Activated B cell treated with CpG ODN at 0.5 μM for 24 hours (primary cell): ENCODE data around the gene CHMP1A. TPM values are rescaled to one million over a fixed set of nuclear protein-coding genes. Genes with fewer than 3 reads are reported as not detected.

Experiments used
- ATAC-seq: fragments of 200-7000 bp; cut with Tn5 transposase; one replicate; pipeline ENCODE4 v1.10.0; 2021; ENCODE audit warnings: low read depth, mild to moderate bottlenecking, moderate library complexity
- CTCF ChIA-PET: fragments of 350-600 bp; sonication (Branson Sonifier 250); formaldehyde crosslinking; loops from one replicate; lab custom pipeline; 2021; ENCODE audit warnings: antibody characterized with exemption; lab: Charles Lee
- POLR2A ChIA-PET: fragments of 350-600 bp; sonication (Branson Sonifier 250); formaldehyde crosslinking; loops from one replicate; lab custom pipeline; 2021; ENCODE audit warnings: antibody characterized with exemption; lab: Charles Lee
- DNase-seq: peaks from one replicate; pipeline ENCODE4 v3.0.0; 2022
- H3K27ac Mint-ChIP-seq: one replicate; pipeline ENCODE4 v1.8.0; 2020; ENCODE audit warnings: mixed read lengths
- H3K27me3 Mint-ChIP-seq: one replicate; pipeline ENCODE4 v1.8.0; 2021; ENCODE audit warnings: mixed read lengths
- H3K36me3 Mint-ChIP-seq: one replicate; pipeline ENCODE4 v1.8.0; 2021; ENCODE audit warnings: low read depth, mixed read lengths
- H3K4me1 Mint-ChIP-seq: one replicate; pipeline ENCODE4 v1.8.0; 2021; ENCODE audit warnings: mixed read lengths
- H3K4me3 Mint-ChIP-seq: one replicate; pipeline ENCODE4 v1.8.0; 2020; ENCODE audit warnings: mild to moderate bottlenecking, mixed read lengths
- H3K9me3 Mint-ChIP-seq: one replicate; pipeline ENCODE4 v1.8.0; 2020; ENCODE audit warnings: mixed read lengths
- CTCF ChIP-seq: fragments of 200-600 bp; IDR thresholded peaks from one replicate; pipeline ENCODE4 v1.8.0; 2022; ENCODE audit warnings: antibody characterized with exemption, mild to moderate bottlenecking
- intact Hi-C: fragments of 100-400 bp; cut with micrococcal nuclease; formaldehyde crosslinking; loops from one replicate; pipeline ENCODE4 v1.15.1; 2024
- total RNA-seq: library from RNA; stranded (reverse); gene quantifications from 2 replicates; pipeline ENCODE4 v1.2.3, GENCODE V29; 2022

Gene CHMP1A
- 89.8 and 98.7 TPM in 2 replicates for total RNA-seq

- DNase-seq (peak; percentile 96), ATAC-seq (peak; percentile 91)
- POLR2A ChIA-PET: interaction anchor here (0.5 to 1.5 kb wide), 11 partner anchors 20 to 410 kb away, joined by 3 to 14 read pairs (median 3); partner anchors contain the start of genes CDK10 and TCF25
- no peaks in the 10 kb centered on the region for H3K9me3 Mint-ChIP-seq
- peaks cover 16% of the 10 kb centered on the region for H3K36me3 Mint-ChIP-seq
- CTCF ChIA-PET: interaction anchor here (0.9 to 1.3 kb wide), 2 partner anchors 29 to 42 kb away, joined by 3 read pairs; partner anchors contain the start of gene CDK10
- H3K27ac Mint-ChIP-seq: peak within 1 kb of the TSS; percentile 75
- no peaks in the 10 kb centered on the region for H3K27me3 Mint-ChIP-seq
- intact Hi-C loops: loop anchor here (1.0 to 5.0 kb wide), 5 partner anchors 29 to 217 kb away; partner anchors contain the start of genes CDK10, FANCA, SPATA2L and SPIRE2
- peaks cover 33% of the 10 kb centered on the region for H3K4me1 Mint-ChIP-seq
- peak within 1 kb of the TSS; percentile 85 for H3K4me3 Mint-ChIP-seq
- no peak for TF ChIP-seq CTCF
These were observed at the start of gene CHMP1A, which contains the start of gene SPATA33 for GRCh38 chr16:89657442-89658220. Gene CHMP1A (minus strand): TSS chr16:89657708. CDS start chr16:89657588, 120 bp downstream. Gene SPATA33 (plus strand): TSS chr16:89657836. CDS start chr16:89657912, 76 bp downstream.

- H3K27me3 Mint-ChIP-seq: no peaks in the 10 kb centered on the region
- no peaks in the 10 kb centered on the region for H3K36me3 Mint-ChIP-seq
- ChIA-PET POLR2A (interaction anchor here (0.8 to 1.6 kb wide), 9 partner anchors 9 to 204 kb away, joined by 3 to 9 read pairs (median 5); partner anchors contain the start of genes CDK10, FANCA and TCF25), CTCF (interaction anchor here (0.6 to 5.1 kb wide), 22 partner anchors 8 to 212 kb away, joined by 3 to 102 read pairs (median 4); partner anchors contain the start of genes MC1R and VPS9D1)
- H3K9me3 Mint-ChIP-seq: no peaks in the 10 kb centered on the region
- H3K4me3 Mint-ChIP-seq: no peak overlapping the region
- H3K4me1 Mint-ChIP-seq: peaks cover 15% of the 10 kb centered on the region
- H3K27ac Mint-ChIP-seq: no peak overlapping the region
- intact Hi-C loops: loop anchor here (1.0 kb wide), 3 partner anchors 87 to 204 kb away; no protein-coding TSS in a partner anchor
- TF ChIP-seq CTCF: no peak
- ATAC-seq (no peak), DNase-seq (no peak)
These were observed 49.2 kb upstream of the CHMP1A start for GRCh38 chr16:89706518-89707260.

GRCh38 chr16:89705006-89705405, 47.5 kb upstream of the CHMP1A start:
- no peaks in the 10 kb centered on the region for H3K9me3 Mint-ChIP-seq
- intact Hi-C loops: no loop called here
- H3K27ac Mint-ChIP-seq: no peak overlapping the region
- H3K4me1 Mint-ChIP-seq: peaks cover 21% of the 10 kb centered on the region
- ATAC-seq (no peak), DNase-seq (no peak)
- no peak overlapping the region for H3K4me3 Mint-ChIP-seq
- ChIA-PET POLR2A (no interaction called here), CTCF (interaction anchor here (1.2 to 5.1 kb wide), 7 partner anchors 28 to 159 kb away, joined by 3 to 102 read pairs (median 6); no protein-coding TSS in a partner anchor)
- H3K27me3 Mint-ChIP-seq: no peaks in the 10 kb centered on the region
- H3K36me3 Mint-ChIP-seq: no peaks in the 10 kb centered on the region
- no peak for TF ChIP-seq CTCF

GRCh38 chr16:89704281-89704680, 46.8 kb upstream of the CHMP1A start:
- ChIA-PET POLR2A (interaction anchor here (0.7 to 0.9 kb wide), 2 partner anchors 169 to 252 kb away, joined by 3 read pairs; partner anchors contain the start of gene TCF25), CTCF (interaction anchor here (1.4 to 2.2 kb wide), 3 partner anchors 89 to 159 kb away, joined by 6 to 8 read pairs (median 7); no protein-coding TSS in a partner anchor)
- no peak overlapping the region for H3K27ac Mint-ChIP-seq

More at GRCh38 chr16:89704281-89704680, 46.8 kb upstream of the CHMP1A start:
- no peak for DNase-seq
- Mint-ChIP-seq H3K36me3 (no peaks in the 10 kb centered on the region), H3K4me1 (peaks cover 24% of the 10 kb centered on the region), H3K9me3 (no peaks in the 10 kb centered on the region), H3K27me3 (no peaks in the 10 kb centered on the region), H3K4me3 (no peak overlapping the region)
- intact Hi-C loops: no loop called here
- no peak for TF ChIP-seq CTCF
- ATAC-seq: no peak
